ENCODE results near the gene TTLL11.

Gene TTLL11

DNA sequence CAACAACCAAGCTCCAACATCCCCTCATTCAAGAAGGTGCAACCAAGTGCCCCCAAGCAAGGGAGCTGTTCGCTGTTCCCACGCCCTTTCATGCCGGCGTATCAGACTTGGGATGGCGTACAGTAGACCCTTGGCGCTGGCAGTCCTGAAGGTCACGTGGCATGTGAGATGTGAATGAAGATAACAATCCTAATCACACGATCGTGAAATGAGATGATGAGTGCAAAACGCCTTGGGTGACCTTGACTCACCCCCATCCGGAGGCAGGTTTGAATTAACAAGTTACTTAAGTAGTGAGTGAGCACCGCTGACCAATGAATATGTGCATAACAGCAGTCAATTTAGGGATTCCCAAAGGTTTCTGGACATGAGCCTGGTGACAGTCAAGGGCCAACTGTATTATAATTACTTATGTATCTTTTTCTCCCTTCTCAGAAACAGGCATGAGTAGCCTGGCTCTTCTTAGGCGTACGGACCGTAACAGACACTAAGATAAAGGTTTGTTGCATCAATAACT lies 150.2 kb downstream of the TTLL11 start:
- DNase-seq (ENCODE audit: low read depth in 2 of 2) = no peak

DNA sequence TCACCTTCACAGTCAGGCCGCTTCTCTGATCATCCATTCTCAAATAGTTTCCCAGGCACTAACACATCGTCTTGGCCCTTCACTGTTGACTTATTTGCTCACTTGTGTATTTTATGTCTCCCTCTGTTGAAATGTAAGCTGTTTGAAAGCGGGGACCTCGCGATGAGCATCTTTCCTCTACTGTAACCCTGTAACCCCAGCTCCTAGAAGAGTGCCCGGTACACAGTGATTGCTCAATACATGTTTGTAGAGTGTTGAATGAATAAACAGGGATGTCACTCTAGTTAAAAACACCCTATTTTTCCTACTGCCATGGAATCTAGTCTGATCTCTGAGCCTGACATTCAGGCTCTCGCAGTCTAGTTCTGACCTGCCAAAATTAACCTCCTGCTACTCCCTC lies 150.8 kb downstream of the TTLL11 start:
- no peak for DNase-seq (ENCODE audit: low read depth in 2 of 2)

DNA sequence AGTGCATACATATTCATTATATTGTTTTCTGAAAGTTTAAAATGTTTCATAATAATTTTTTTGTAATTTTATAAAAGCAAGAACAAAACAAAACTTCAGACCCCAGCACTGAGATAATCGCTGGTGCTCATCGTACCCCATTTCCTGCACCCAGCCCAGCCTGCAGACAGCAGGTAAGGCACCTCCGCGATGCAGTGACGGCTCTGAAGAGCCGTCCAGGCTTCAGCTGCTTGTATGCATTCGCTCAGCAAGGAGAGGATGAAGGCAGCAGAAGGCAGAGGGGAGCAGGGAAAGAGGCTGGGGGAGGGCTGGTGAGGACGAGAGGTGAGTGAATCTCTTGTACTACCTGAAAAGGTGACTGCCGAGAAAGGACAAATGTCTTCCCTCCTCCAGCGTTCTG lies 153.5 kb downstream of the TTLL11 start:
- DNase-seq (ENCODE audit: low read depth in 2 of 2) = no peak

DNA sequence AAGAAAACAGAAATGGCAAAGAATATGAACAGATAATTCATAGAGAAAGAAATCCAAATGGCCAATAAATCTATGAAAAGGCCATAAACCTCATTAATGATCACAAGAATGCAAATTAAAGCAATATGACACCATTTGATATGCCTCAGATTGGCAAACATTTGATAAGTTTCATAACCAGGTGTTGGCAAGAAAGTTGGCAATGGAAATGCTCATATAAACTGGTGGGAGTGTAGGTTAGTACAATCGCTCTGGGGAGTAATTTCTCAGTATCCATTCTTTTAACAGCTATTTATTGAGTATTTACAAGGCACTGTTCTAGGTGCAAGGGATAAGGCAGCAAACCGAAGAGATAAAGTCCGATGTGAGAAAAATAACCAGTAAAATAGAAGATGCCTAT lies 154.5 kb downstream of the TTLL11 start:
- no peak for DNase-seq (ENCODE audit: low read depth in 2 of 2)

DNA sequence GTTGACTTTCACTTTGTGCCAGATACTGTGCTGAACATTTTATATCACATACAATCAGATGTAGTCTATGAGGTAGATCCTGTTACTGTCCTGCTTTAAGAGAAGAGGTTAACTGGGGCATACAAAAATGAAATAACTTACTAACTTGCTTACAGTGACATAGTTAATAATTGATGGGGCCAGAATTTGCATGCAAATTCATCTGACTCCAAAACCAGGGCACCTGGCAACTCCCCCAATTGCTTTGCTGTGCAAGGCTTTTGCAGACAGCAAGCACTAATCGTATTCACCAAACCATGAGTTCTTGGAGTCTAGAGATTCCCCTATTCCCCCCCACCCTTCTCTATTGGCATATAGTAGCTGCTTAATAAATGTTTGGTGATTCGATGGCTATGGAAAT lies 155.9 kb downstream of the TTLL11 start:
- no peak for DNase-seq (ENCODE audit: low read depth in 2 of 2)

DNA sequence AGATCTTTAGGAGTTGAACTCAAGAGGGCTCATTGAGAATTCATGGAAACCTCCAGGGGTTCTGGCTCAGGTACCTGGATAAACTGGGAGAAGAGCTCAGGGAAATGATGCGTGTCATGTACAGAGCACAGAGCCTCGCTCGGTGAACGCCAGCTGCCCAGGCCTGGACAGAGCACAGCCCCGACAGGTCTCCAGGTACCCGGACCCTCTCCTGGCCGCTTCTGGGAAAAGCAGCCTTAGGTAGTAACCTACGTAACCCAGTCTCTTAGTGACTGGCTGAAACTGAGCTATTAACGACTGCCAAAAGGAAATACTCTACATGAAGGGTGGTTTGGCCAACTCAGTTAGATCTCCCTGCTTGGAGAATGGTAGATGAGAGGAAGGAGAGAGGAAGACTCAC lies 157.4 kb downstream of the TTLL11 start:
- DNase-seq (ENCODE audit: low read depth in 2 of 2) = no peak

DNA sequence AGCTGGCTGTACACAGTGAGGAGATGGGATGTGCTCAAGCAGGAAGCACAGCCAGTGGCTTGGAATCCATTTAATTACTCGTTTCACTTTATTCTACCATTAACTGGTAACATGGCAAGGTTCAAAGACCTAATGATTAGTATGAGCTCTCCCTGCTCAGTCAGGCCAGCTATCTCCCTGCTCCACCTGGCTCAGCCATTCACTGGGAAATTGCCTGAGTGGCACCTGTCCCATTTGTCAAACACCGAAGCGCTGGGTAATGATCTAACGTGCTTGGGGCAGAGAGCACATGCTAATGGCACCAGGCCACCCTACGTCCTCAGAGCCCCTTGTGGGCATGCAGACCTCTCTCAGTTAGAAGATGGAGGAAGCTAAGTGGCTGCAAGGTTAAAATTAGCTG lies 162.2 kb downstream of the TTLL11 start:
- DNase-seq (ENCODE audit: low read depth in 2 of 2) = no peak

DNA sequence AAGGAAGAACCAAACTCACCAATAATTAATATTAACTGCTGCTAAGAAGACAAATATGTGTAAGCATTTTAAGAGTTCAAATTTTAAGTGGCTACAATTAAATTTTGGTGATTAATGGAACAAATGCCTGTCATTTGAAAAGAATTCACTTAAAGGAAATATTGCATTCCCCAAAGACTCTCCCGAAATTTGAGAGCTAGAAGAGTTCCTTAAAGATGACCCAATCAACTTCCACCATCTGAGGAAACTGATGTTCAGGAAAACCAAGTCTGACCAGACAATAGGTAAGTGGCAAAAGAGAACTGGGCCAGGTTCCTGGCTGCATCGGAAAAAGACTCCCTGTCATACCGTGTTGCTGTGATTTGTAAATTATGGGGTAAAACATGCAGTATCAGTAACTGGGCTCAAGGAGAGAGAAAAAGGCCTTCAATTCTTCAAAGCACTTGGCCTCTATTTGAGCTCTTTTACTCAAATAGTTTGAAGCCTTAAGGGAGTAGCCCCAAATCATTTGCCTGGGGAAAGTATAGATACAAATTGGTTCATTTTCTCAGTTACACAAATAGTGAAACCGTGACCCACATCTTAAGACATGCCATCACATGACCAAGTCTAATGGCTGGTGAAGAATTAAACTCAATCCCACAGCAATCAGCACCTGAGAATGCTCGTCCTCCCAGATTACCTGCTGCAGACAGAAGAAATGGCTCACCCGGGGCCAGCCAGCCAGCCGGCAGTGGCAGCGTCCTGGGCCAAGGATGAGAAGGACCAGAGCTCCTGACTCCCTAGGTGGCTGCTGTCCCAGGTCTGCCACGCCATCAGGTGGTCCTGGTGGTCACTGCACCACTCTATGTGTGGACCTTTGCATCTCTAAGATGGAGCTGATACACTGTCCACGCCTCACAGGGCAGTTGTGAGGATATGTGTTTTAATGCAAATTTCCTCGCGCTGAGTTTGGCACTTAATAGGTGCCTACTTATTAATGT lies 162.9 kb downstream of the TTLL11 start:
- no peak for DNase-seq (ENCODE audit: low read depth in 2 of 2)

DNA sequence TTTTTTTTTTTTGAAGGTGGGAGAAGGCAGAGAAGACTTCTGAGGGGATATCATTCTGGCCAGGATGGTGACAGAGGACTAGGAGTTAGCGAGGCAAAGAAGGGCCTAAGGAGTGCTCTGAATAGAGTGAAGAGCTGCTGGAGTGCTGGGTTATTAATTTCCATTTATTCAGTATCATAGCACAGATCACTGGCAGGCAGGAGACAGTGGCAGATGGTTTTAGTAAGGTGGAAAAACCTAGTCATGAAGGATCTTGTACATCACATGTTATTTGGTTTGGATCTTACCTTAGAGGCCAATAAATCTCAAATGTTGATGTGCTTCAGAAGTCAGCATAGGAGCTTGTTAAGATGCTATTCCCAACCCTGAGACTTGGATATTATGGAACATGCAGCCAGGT lies 165.5 kb downstream of the TTLL11 start:
- DNase-seq (ENCODE audit: low read depth in 2 of 2) = no peak

DNA sequence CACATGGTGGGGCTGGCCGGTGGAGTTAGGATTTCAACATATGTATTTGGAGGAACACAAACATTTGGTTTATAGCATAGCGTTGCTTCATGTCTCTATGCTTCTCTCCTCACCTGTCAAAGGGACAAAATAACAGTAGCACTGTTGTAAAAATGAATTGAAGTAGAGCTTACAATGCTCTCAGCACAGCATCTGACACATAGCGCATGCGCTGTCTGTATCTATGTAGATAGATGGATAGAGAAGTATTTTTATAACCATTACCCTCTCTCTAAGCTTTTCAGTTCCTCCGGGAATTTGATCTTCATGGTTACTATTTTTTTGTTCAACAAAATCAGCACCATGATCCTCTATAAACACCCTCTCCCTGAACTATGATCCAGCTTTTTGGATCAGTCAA lies 166.0 kb downstream of the TTLL11 start:
- no peak for DNase-seq (ENCODE audit: low read depth in 2 of 2)

DNA sequence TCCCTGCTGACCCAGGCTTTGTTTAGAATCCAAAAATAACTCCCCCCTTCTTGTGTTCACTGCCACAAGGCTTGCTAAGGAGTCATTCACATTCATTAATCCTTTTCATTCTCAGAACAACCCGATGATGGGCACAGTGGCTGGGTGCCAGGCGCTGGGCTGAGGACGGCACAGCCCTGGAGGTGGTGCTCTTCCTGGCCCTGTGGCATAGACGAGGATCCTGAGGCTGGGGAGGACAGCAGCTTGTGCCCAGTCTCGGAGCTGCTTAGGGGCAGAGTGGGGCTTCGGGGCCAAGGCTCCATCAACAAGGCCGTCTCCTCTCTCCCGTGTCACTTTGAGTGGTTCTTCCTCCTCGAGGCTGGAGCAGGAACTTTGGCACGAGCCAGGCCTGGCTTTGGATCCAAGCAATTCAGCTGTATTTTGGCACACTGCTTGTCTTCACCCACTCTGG lies 166.7 kb downstream of the TTLL11 start:
- DNase-seq (ENCODE audit: low read depth in 2 of 2) = no peak

DNA sequence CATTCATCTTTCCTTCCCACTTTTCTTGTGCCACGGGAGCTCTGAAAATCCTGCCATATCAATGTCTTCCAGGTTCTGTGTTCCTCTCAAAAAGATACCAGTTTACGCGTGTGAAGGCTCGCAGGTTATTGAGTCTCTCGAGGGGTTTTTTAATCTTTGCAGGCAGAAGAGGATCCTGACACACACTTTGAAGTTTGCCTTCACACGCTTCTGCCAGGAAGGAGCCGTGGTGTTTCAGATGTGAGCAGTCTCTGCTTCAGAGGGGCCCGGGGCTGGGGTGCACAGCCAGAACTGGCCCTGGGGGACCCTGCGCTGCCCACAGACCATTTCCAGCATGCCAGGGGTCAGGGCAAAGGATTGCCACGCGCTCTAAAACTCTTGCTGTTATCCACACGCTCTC lies 167.2 kb downstream of the TTLL11 start:
- DNase-seq (ENCODE audit: low read depth in 2 of 2) = no peak

DNA sequence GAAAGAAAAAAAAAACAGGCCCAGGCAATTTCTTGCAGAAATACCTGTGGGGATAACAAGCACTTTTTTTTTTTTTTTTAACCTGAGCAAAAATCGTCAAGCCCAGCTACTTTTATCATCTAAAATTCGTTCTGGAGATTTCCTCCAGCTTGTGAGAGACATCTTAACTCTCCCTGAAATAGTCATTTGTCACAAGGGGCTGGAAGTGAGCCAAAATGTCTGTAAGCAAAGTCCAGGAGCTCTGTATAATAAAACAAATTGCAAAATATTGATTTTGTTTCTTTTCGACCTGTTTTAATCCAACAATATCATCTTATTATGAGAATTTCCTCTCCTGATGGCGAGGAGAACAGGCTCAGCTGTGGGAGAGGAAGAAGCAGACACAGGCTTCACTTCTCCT lies 168.4 kb downstream of the TTLL11 start:
- no peak for DNase-seq (ENCODE audit: low read depth in 2 of 2)

DNA sequence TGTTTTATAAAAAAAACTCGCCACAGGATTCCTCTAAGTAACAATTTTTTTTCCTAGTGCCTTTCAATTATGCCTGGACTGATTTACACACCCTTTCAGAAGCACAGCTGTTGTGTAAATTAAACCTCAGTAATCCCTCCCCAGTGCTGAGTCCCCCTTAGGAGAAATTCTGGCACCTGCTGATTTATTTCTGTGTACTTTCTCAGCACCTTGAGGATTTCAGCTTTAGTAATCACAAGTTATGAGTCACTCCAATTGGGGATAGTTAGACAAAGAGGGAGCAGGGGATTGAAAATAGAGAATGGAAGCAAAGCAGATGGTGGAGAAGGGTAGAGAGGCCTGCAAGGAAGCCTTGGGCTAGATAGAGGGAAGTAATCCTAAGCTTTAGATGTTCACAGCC lies 171.7 kb downstream of the TTLL11 start:
- DNase-seq (ENCODE audit: low read depth in 2 of 2) = no peak

DNA sequence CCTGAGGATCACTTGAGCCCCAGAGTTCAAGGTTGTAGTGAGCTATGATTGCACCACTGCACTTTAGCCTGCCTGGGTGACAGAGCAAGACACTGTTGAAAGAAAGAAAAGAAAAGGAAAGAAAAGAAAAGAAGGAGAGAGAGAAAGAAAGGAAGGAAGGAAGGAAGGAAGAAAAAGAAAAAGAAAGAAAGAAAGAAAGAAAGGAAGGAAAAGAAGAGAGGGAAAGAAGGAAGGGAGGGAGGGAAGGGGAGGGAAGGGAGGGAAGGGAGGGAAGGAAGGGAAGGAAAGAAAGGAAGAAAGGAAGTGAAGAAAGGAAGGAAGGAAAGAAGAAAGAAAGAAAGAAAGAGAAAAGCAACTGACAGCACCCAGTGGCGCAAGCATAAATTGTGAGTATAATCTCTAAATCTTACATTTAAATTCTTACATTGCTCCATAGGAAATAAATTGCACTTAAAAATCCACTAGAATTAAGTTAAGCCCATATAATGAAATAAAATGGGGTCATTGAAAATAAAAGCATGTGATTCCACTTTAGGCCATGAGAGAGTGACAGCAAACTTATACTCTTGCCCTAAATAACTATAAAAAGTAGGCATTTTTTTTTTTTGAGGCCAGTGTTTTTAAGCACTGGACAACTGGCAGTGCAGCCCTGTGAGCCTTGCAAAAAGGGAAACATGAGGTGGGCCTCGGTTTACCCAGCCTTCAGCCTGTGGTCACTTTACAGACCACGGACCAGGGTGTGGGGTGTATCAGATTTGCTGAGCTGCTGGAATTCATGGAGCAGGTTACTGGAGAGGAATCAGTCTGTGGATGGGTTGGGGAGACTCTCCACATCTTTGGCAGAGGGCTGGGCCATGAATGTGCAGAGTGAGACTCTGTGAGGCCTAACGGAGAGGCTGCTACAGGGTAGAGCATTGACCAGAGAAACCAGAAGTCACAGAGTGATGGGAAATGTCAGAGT lies 175.5 kb downstream of the TTLL11 start:
- DNase-seq (ENCODE audit: low read depth in 2 of 2) = no peak

DNA sequence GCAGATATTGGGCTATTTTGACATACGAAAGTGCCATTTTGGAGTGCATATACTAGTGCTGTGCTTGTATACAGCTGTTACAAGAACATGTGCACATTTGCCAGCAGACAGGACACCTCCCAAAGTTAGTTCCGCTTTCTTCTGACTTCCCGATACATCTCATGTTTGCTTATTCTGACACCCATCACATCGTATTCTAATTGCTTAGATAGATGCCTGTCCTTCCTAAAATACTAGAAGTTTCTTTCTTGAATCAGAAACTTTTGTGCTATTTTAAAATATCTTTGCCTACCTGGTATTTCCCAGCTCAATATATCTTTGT lies 177.8 kb downstream of the TTLL11 start:
- no peak for DNase-seq (ENCODE audit: low read depth in 2 of 2)

DNA sequence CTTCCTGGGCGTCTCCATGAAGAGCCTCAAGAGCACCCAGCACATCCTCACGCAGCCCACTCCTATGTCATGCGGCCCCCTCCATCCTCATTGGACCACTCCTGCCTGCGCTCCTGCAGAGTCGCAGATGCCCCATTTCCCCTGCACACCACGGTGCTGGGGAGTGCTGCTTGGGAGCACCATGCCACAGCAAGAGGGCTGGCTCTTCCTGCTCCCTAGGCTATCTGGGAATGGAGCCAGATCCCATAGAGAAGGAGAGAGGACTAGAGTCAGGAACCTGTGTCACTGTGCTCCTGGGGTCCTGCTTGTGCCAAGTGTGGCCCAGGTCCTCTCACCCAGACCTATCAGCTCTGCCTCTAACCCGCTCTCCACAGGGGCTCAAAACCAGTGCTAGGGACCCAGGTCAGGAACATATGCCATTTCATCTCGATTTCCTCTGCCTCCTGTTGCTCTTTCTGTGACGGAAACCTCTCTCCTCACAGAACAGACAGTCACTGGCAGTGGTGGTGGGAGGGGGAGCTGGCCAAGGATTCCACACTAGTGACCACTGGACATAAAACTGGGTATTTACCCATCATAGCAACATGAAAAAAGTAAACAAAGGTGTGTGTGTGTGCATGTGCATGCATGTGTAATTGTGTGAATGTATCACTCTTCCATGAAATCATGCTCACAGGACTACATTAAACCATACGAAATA lies 178.4 kb downstream of the TTLL11 start:
- DNase-seq (ENCODE audit: low read depth in 2 of 2) = no peak

DNA sequence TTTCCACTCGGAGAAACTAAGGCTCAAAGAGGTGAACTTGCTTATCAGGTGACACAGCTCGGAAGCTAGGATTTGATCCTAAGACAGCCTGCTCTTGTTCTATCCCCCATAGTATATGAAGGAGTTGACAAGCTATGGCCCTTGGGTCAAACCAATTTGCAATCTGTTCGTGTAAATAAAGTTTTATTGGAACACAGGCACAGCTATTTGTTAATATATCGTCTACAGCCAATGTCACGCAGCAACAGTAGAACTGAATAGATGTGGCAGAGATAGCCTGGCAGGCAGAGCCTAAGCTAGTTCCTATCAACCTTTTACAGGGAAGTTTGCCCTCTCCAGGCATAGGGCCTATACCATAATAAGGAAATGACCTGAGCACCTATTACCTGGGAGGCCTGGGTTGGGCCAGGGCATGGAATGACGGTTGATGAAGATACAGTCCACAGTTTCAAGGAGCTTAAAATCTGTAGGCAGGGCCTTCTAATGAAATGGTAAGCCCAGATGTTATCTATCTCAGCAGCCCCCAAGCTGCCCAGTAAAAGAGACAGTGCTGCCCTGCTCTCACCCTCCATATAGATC lies 179.0 kb downstream of the TTLL11 start:
- DNase-seq (ENCODE audit: low read depth in 2 of 2) = no peak

DNA sequence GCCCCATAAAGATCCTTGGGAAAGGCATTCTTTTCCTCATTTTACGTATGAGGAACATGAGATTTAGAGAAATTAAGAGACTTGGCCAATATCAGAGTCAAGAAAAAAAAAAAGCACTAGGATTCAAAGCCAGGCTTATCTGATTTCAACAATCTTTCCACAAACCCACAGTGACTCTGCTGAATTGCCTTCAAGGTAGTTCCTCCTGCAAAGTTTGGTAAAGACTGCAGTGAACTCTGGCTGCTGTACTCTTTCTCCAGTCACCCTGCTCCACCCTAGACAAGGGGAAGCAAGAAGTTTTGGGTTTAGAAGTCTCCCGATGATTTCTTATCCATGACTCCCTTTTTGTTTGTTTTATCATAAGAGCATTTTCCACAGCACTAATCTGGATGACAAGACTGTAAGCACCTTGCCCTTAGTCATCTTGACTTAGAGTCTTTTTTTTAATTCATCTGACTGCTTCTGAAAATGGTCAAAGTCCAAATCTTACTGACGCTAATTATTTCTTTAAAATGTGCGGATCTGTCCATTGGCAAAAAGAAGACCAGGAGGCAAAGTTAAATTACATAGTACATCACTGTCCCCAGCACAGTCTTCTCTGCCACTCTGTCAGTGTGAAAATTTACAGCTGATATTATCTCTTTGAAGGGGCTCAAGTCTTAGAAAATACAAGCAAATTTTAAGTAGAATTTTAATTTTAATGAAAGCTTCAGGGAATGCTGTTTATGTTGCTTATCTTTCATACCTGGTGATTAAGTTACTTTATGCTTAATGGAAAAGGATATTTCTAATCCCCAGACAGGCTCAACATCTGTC lies 180.1 kb downstream of the TTLL11 start:
- DNase-seq (ENCODE audit: low read depth in 2 of 2) = no peak

DNA sequence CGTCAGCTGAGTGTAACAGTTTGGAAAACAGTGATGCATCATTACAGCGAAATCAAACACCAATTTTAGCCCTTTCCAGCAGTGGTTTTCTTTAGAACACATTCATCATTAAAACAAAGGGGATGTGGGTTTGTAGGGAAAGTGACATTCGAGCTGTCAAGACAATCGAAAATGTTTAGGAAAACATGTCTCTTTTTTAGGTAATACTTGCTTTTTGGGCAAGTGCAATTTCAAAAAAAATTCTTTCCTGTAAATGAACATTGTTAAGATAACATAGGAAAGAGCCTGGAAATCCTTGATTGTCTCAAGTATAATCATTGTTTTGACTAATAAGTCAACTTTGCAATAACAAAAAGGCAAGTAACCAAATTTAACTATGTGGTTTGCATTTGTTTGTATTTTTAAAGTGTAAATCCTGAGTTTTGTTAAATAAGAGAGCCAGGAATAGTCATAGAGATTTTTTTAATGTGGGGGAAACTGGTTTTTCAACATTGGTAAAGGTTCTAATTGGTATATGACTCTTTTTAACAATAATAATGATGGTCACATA lies 182.5 kb downstream of the TTLL11 start:
- no peak for DNase-seq (ENCODE audit: low read depth in 2 of 2)
